ENCODE data around the gene C17orf113. TPM values are rescaled to one million over a fixed set of nuclear protein-coding genes. Genes with fewer than 3 reads are reported as not detected.

The C17orf113 gene
- polyA plus RNA-seq, 1 donor, result 2.4 TPM

DNA sequence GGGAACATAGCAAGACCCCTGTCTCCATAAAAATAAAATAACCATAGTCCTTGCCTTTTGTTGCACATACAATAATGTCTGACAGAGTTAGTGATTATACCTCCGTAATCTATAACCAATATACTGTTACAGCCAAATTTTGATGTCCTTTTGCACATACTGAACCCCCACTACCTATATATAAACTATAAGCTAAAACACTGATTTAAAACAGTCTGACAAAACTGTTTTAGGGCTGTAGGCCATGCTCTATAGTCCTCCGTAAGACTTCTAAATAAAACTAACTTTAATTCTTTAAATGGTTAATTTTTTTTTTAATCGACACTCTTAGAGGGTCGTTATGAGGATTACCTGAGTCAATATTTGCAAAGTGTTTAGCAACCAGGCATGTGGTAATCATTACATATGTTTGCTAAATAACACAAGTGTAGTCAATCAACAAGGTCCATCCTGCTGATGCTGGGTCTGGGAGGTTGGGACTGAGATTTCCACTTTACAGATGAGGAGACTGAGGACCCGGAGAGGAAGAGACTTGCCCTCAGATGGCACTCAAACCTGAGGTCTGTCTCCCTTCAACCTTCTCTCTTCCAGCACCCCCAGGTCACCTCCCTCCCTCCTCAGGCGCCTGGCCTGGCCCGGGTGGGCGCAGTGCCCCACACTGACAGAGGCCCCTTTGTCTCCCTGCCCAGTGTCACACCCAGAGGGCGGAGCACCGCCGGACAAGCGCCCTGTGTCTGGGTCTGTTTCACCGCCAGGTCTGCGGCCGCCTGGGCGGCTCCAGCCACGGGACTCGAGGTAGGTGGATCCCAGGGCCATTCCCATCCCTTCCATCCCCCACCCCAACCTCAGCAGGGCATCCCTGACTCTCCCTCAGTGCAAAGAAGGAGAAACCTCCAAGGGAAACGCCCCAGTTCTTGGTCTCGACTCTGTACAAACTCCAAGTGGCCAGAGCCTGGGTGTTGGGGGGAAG lies 37.6 kb upstream of the C17orf113 start:
- H3K36me3 ChIP-seq (ENCODE audit: control insufficient read depth, insufficient read depth, low read length), result no peaks in the 10 kb centered on the region
- no peak overlapping the region for H3K4me3 ChIP-seq (ENCODE audit: low read length)
- no peak for DNase-seq
- WGBS (ENCODE audit: insufficient coverage, low lambda C conversion rate), result 61% methylated on average over 4 of the region's 20 CpGs
- H3K4me1 ChIP-seq (ENCODE audit: control insufficient read depth, insufficient read depth, low read length), result no peaks in the 10 kb centered on the region
- H3K27ac ChIP-seq (ENCODE audit: low read length), result no peak overlapping the region
- peaks cover 2% of the 10 kb centered on the region for H3K9me3 ChIP-seq (ENCODE audit: control insufficient read depth, low read depth, low read length)
- H3K27me3 ChIP-seq (ENCODE audit: control insufficient read depth, insufficient read depth, low read length), result peaks cover 9% of the 10 kb centered on the region

- Histone ChIP-seq H3K27me3 (ENCODE audit: control insufficient read depth, insufficient read depth, low read length) (peaks cover 9% of the 10 kb centered on the region), H3K36me3 (ENCODE audit: control insufficient read depth, insufficient read depth, low read length) (no peaks in the 10 kb centered on the region), H3K4me3 (ENCODE audit: low read length) (no peak overlapping the region), H3K9me3 (ENCODE audit: control insufficient read depth, low read depth, low read length) (peaks cover 2% of the 10 kb centered on the region), H3K27ac (ENCODE audit: low read length) (no peak overlapping the region), H3K4me1 (ENCODE audit: control insufficient read depth, insufficient read depth, low read length) (no peaks in the 10 kb centered on the region)
- no peak for DNase-seq
- 14% methylated on average over 1 of the region's 7 CpGs for WGBS (ENCODE audit: insufficient coverage, low lambda C conversion rate)
These were observed 36.8 kb upstream of the C17orf113 start for GRCh38 chr17:42087042-42087701.

- Histone ChIP-seq H3K4me1 (ENCODE audit: control insufficient read depth, insufficient read depth, low read length) (no peaks in the 10 kb centered on the region), H3K27ac (ENCODE audit: low read length) (no peak overlapping the region), H3K4me3 (ENCODE audit: low read length) (no peak overlapping the region), H3K36me3 (ENCODE audit: control insufficient read depth, insufficient read depth, low read length) (no peaks in the 10 kb centered on the region), H3K27me3 (ENCODE audit: control insufficient read depth, insufficient read depth, low read length) (peaks cover 12% of the 10 kb centered on the region), H3K9me3 (ENCODE audit: control insufficient read depth, low read depth, low read length) (no peaks in the 10 kb centered on the region)
- no peak for DNase-seq
- WGBS (ENCODE audit: insufficient coverage, low lambda C conversion rate), result no CpG with 5 or more reads among the region's 9 CpGs
These were observed 31.2 kb upstream of the C17orf113 start for GRCh38 chr17:42081516-42082129.

GRCh38 chr17:42079541-42079940 lies 29.1 kb upstream of the C17orf113 start:
- WGBS (ENCODE audit: insufficient coverage, low lambda C conversion rate), result 76% methylated on average over 2 of the region's 2 CpGs
- no peaks in the 10 kb centered on the region for H3K9me3 ChIP-seq (ENCODE audit: control insufficient read depth, low read depth, low read length)
- no peak for DNase-seq

GRCh38 chr17:42078396-42079043 lies 28.1 kb upstream of the C17orf113 start:
- no peaks in the 10 kb centered on the region for H3K9me3 ChIP-seq (ENCODE audit: control insufficient read depth, low read depth, low read length)
- peaks cover 17% of the 10 kb centered on the region for H3K27me3 ChIP-seq (ENCODE audit: control insufficient read depth, insufficient read depth, low read length)
- no peak overlapping the region for H3K4me3 ChIP-seq (ENCODE audit: low read length)
- 56% methylated on average over 3 of the region's 8 CpGs for WGBS (ENCODE audit: insufficient coverage, low lambda C conversion rate)
- no peak for DNase-seq
- H3K4me1 ChIP-seq (ENCODE audit: control insufficient read depth, insufficient read depth, low read length), result no peaks in the 10 kb centered on the region
- no peaks in the 10 kb centered on the region for H3K36me3 ChIP-seq (ENCODE audit: control insufficient read depth, insufficient read depth, low read length)
- no peak overlapping the region for H3K27ac ChIP-seq (ENCODE audit: low read length)

More at GRCh38 chr17:42079541-42079940, 29.1 kb upstream of the C17orf113 start:
- Histone ChIP-seq H3K4me1 (ENCODE audit: control insufficient read depth, insufficient read depth, low read length) (no peaks in the 10 kb centered on the region), H3K27ac (ENCODE audit: low read length) (no peak overlapping the region), H3K4me3 (ENCODE audit: low read length) (no peak overlapping the region), H3K27me3 (ENCODE audit: control insufficient read depth, insufficient read depth, low read length) (peaks cover 12% of the 10 kb centered on the region), H3K36me3 (ENCODE audit: control insufficient read depth, insufficient read depth, low read length) (no peaks in the 10 kb centered on the region)

DNA sequence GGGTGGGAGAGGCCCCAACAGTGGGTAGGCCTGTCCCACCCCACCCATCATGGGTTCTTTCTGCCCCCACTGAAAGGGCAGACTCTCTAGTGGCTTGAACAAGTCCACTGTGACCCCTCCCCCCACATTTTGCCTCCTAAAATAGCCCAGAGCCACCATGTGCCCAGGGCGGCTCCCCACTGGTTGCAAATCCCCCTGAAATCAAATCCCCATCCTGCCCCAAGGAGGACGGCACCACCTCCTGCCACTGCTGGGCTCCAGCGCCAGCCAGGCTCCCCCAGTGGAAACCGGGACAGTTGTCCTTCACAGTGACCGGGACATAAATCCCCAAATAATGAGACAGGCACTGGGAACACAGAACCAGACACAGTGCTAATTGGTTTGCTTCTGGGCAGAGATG lies 27.4 kb upstream of the C17orf113 start:
- no peak for DNase-seq
- Histone ChIP-seq H3K27me3 (ENCODE audit: control insufficient read depth, insufficient read depth, low read length) (peaks cover 23% of the 10 kb centered on the region), H3K27ac (ENCODE audit: low read length) (no peak overlapping the region), H3K4me3 (ENCODE audit: low read length) (no peak overlapping the region), H3K36me3 (ENCODE audit: control insufficient read depth, insufficient read depth, low read length) (no peaks in the 10 kb centered on the region), H3K4me1 (ENCODE audit: control insufficient read depth, insufficient read depth, low read length) (peaks cover 2% of the 10 kb centered on the region), H3K9me3 (ENCODE audit: control insufficient read depth, low read depth, low read length) (no peaks in the 10 kb centered on the region)
- WGBS (ENCODE audit: insufficient coverage, low lambda C conversion rate), result no CpG with 5 or more reads among the region's 5 CpGs

GRCh38 chr17:42076797-42077559 lies 26.6 kb upstream of the C17orf113 start:
- H3K36me3 ChIP-seq (ENCODE audit: control insufficient read depth, insufficient read depth, low read length), result no peaks in the 10 kb centered on the region

DNA sequence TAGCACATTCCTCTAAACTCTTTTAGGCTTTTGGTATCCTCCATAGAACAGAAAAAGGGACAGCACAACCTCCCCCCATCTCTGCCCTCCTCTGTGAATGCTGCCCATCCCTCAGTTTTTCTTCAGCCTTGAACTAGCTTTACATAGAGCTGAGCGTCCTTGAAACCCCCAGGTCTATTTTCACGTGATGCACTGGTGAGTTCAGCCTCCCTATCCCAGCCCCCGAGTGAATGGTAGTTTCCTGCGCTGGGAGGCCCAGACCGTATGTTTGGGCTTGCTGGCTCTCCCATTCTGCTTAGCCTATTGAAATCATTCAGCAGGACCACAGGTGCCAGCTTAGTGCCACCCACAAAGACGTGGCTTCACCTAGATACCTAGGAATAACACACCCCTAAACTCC lies 25.4 kb upstream of the C17orf113 start:
- peaks cover 2% of the 10 kb centered on the region for H3K9me3 ChIP-seq (ENCODE audit: control insufficient read depth, low read depth, low read length)
- no peak overlapping the region for H3K27ac ChIP-seq (ENCODE audit: low read length)
- H3K27me3 ChIP-seq (ENCODE audit: control insufficient read depth, insufficient read depth, low read length), result peaks cover 42% of the 10 kb centered on the region
- peaks cover 4% of the 10 kb centered on the region for H3K4me1 ChIP-seq (ENCODE audit: control insufficient read depth, insufficient read depth, low read length)
- DNase-seq, result no peak
- WGBS (ENCODE audit: insufficient coverage, low lambda C conversion rate), result no CpG with 5 or more reads among the region's 6 CpGs
- H3K4me3 ChIP-seq (ENCODE audit: low read length), result no peak overlapping the region
- H3K36me3 ChIP-seq (ENCODE audit: control insufficient read depth, insufficient read depth, low read length), result no peaks in the 10 kb centered on the region

More at GRCh38 chr17:42076797-42077559, 26.6 kb upstream of the C17orf113 start:
- H3K27ac ChIP-seq (ENCODE audit: low read length), result no peak overlapping the region
- H3K9me3 ChIP-seq (ENCODE audit: control insufficient read depth, low read depth, low read length), result no peaks in the 10 kb centered on the region
- H3K4me3 ChIP-seq (ENCODE audit: low read length), result no peak overlapping the region
- DNase-seq, result no peak
- WGBS (ENCODE audit: insufficient coverage, low lambda C conversion rate), result no CpG with 5 or more reads among the region's 4 CpGs
- H3K4me1 ChIP-seq (ENCODE audit: control insufficient read depth, insufficient read depth, low read length), result peaks cover 4% of the 10 kb centered on the region
- H3K27me3 ChIP-seq (ENCODE audit: control insufficient read depth, insufficient read depth, low read length), result peaks cover 30% of the 10 kb centered on the region

- WGBS (ENCODE audit: insufficient coverage, low lambda C conversion rate), result no CpG with 5 or more reads among the region's 67 CpGs
- Histone ChIP-seq H3K36me3 (ENCODE audit: control insufficient read depth, insufficient read depth, low read length) (no peaks in the 10 kb centered on the region), H3K9me3 (ENCODE audit: control insufficient read depth, low read depth, low read length) (peaks cover 2% of the 10 kb centered on the region), H3K4me3 (ENCODE audit: low read length) (no peak overlapping the region), H3K27me3 (ENCODE audit: control insufficient read depth, insufficient read depth, low read length) (peaks cover 32% of the 10 kb centered on the region), H3K4me1 (ENCODE audit: control insufficient read depth, insufficient read depth, low read length) (peaks cover 5% of the 10 kb centered on the region), H3K27ac (ENCODE audit: low read length) (no peak overlapping the region)
- no peak for DNase-seq
These were observed 22.2 kb upstream of the C17orf113 start for GRCh38 chr17:42072323-42073187.

All from large intestine (tissue), 3 donors.